ENCODE results near the gene TPPP3. TPM values are rescaled to one million over a fixed set of nuclear protein-coding genes. Genes with fewer than 3 reads are reported as not detected.

Gene TPPP3
- total RNA-seq, 1 experiment from 2014 or later: 0.28 TPM

DNA sequence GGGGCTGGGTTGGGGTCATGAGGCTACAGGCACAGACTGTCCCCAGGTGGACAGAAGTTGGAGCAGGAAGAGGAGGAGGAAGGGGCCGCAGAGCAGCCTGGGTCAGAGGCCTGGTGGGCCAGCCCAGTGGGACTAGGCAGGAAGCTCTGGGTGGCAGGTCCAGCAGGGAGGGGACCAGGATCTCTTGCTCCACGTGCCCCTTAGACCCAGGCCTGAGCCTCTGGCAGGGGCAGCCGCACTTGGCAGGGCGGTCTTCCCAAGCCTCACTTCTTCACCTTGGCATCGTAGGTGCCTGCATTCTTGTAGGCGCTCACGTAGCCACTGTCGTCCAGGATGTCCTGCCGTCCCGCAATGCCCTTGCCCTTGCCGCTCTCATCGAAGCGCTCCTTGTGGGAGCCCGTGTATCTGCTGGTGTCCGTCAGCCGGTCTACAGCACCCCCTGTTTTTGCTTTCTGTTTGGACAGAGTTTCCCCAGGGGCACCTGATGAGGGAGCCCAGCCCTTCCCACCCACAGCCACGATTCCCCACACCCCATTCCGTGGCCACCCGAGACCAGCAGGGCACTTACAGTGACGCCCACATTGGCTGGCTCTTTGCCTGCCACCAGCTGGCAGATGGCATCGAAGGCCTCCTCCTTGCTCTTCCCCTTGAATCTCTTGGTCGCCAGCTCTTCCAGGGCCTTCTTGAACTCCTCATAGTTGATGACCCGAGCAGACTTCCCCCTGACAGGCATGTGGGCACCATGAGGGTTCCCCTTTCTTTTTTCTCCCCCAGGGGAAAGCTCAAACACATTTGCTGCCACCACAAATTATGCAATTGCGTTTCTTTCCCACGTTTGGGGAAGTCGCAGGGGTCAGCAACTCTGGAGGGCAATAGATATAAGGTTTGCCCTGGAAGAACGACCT lies 3.1 kb downstream of the TPPP3 start:
- H3K36me3 ChIP-seq (ENCODE audit: insufficient read depth, low read length, poor library complexity, severe bottlenecking): no peaks in the 10 kb centered on the region
- no TSS peak for BruUV-seq (replicated peaks)
- CTCF ChIA-PET: no interaction called here
- POLR2A ChIA-PET (ENCODE audit: low non-redundant PET): no interaction called here
- DNase-seq (ENCODE audit: low spot score): no peak
- H3K4me3 ChIP-seq (ENCODE audit: low read depth, low read length, poor library complexity, severe bottlenecking): no peak overlapping the region
- no peak overlapping the region for H3K27ac ChIP-seq (ENCODE audit: low read depth, low read length, poor library complexity, severe bottlenecking)
- peaks cover 8% of the 10 kb centered on the region for H3K27me3 ChIP-seq (replicated peaks; ENCODE audit: insufficient read depth, low read depth, low read length, poor library complexity)
- peaks cover 9% of the 10 kb centered on the region for H3K4me1 ChIP-seq (ENCODE audit: insufficient read depth, low read length, poor library complexity, severe bottlenecking)
- no peaks in the 10 kb centered on the region for H3K9me3 ChIP-seq (ENCODE audit: low read depth, low read length, poor library complexity, severe bottlenecking)
- intact Hi-C loops (cut with micrococcal nuclease; ENCODE audit: unreplicated experiment): no loop called here
- no peak for TF ChIP-seq EZH2 (IDR thresholded peaks at IDR 0.05; ENCODE audit: borderline replicate concordance, low read depth, low read length, poor library complexity, severe bottlenecking)
- TF ChIP-seq, protein P1, sequence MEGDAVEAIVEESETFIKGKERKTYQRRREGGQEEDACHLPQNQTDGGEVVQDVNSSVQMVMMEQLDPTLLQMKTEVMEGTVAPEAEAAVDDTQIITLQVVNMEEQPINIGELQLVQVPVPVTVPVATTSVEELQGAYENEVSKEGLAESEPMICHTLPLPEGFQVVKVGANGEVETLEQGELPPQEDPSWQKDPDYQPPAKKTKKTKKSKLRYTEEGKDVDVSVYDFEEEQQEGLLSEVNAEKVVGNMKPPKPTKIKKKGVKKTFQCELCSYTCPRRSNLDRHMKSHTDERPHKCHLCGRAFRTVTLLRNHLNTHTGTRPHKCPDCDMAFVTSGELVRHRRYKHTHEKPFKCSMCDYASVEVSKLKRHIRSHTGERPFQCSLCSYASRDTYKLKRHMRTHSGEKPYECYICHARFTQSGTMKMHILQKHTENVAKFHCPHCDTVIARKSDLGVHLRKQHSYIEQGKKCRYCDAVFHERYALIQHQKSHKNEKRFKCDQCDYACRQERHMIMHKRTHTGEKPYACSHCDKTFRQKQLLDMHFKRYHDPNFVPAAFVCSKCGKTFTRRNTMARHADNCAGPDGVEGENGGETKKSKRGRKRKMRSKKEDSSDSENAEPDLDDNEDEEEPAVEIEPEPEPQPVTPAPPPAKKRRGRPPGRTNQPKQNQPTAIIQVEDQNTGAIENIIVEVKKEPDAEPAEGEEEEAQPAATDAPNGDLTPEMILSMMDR (conservative IDR thresholded peaks at IDR 0.05; ENCODE audit: low read depth, low read length): no peak

DNA sequence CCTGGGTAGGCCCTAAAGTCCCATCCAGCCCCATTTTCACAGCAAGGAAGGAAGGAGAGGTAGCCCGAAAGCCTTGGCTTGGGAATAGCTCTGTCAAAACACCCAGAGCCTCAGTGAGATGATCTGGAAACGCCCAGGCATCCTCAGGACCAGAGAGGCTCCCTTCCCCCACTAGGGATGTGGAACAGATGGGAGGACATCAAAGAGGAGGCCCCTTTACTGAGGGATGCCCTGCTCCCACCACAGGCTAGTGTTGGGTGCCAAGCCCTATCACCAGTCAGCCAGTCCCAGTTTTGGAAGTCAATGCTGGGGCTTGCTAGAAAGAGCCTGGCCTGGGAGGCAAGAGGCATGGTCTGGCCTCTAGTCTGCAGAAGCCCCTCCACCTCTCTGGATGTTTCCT lies 4.7 kb downstream of the TPPP3 start:
- intact Hi-C loops (cut with micrococcal nuclease; ENCODE audit: unreplicated experiment): no loop called here
- CTCF ChIA-PET: interaction anchor here (0.6 kb wide), 1 partner anchor 140 kb away, joined by 10 read pairs; no protein-coding TSS in a partner anchor
- BruUV-seq (replicated peaks): no TSS peak

DNA sequence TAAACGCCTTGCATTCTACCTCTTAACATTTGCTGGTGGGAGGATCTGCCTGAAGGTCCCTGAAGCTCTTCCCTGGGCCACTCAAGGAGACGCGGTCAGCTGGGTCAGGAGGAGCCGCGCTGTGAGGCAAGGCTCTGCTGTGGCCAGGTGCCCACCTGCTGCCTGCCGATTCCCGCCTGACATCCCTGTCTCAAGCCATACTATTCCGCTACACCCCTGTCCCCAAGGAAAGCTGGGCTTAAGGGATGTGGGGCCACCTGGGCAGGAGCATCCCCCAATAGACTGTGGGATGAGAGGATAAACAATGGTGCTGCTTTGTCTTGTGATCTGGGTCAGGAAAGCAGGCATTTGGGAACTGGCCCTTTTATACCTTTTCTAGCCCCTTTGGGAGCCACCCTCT lies 5.1 kb downstream of the TPPP3 start:
- POLR2A ChIA-PET (ENCODE audit: low non-redundant PET): no interaction called here
- no TSS peak for BruUV-seq (replicated peaks)
- CTCF ChIA-PET: interaction anchor here (0.6 kb wide), 1 partner anchor 140 kb away, joined by 10 read pairs; no protein-coding TSS in a partner anchor
- H3K4me1 ChIP-seq (ENCODE audit: insufficient read depth, low read length, poor library complexity, severe bottlenecking): no peaks in the 10 kb centered on the region
- TF ChIP-seq EZH2 (IDR thresholded peaks at IDR 0.05; ENCODE audit: borderline replicate concordance, low read depth, low read length, poor library complexity, severe bottlenecking): no peak
- TF ChIP-seq, protein P1 (conservative IDR thresholded peaks at IDR 0.05; ENCODE audit: low read depth, low read length): no peak
- H3K36me3 ChIP-seq (ENCODE audit: insufficient read depth, low read length, poor library complexity, severe bottlenecking): no peaks in the 10 kb centered on the region
- intact Hi-C loops (cut with micrococcal nuclease; ENCODE audit: unreplicated experiment): no loop called here
- H3K4me3 ChIP-seq (ENCODE audit: low read depth, low read length, poor library complexity, severe bottlenecking): no peak overlapping the region
- no peaks in the 10 kb centered on the region for H3K27me3 ChIP-seq (replicated peaks; ENCODE audit: insufficient read depth, low read depth, low read length, poor library complexity)
- DNase-seq (ENCODE audit: low spot score): no peak
- no peaks in the 10 kb centered on the region for H3K9me3 ChIP-seq (ENCODE audit: low read depth, low read length, poor library complexity, severe bottlenecking)
- H3K27ac ChIP-seq (ENCODE audit: low read depth, low read length, poor library complexity, severe bottlenecking): no peak overlapping the region

More for the DNA sequence above, 4.7 kb downstream of the TPPP3 start:
- TF ChIP-seq, protein P1 (conservative IDR thresholded peaks at IDR 0.05; ENCODE audit: low read depth, low read length): no peak
- TF ChIP-seq EZH2 (IDR thresholded peaks at IDR 0.05; ENCODE audit: borderline replicate concordance, low read depth, low read length, poor library complexity, severe bottlenecking): no peak
- H3K27ac ChIP-seq (ENCODE audit: low read depth, low read length, poor library complexity, severe bottlenecking): no peak overlapping the region
- POLR2A ChIA-PET (ENCODE audit: low non-redundant PET): no interaction called here
- no peaks in the 10 kb centered on the region for H3K9me3 ChIP-seq (ENCODE audit: low read depth, low read length, poor library complexity, severe bottlenecking)
- no peak for DNase-seq (ENCODE audit: low spot score)
- H3K4me3 ChIP-seq (ENCODE audit: low read depth, low read length, poor library complexity, severe bottlenecking): no peak overlapping the region
- H3K4me1 ChIP-seq (ENCODE audit: insufficient read depth, low read length, poor library complexity, severe bottlenecking): peaks cover 3% of the 10 kb centered on the region
- no peaks in the 10 kb centered on the region for H3K36me3 ChIP-seq (ENCODE audit: insufficient read depth, low read length, poor library complexity, severe bottlenecking)
- peaks cover 1% of the 10 kb centered on the region for H3K27me3 ChIP-seq (replicated peaks; ENCODE audit: insufficient read depth, low read depth, low read length, poor library complexity)
